HG02623 (cell line): ENCODE data around the gene LTBP1.

Experiments used
- ATAC-seq: cut with Tn5 transposase; IDR thresholded peaks from one replicate; pipeline ENCODE4 v1.9.1; 2021; ENCODE audit warnings: moderate library complexity; ENCODE audit not compliant: unreplicated experiment

Gene LTBP1

DNA sequence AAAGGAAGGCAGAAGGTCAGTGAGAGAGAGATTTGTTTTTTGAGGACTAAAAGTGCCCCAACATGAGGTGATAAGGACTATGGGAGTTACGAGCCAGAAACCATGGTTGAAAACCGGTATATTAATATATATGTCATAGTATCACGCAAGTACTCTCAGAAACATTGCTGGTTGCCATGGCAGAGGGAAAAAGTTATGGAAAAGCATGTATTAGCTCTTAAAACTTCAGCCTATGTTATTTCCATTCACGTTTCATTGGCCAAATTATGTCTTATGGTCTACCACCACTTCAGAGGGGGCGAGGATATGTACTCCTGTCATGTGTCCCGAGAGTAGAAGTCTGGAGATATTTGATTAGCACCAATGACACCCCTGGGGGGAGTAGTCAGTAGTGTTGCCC is 125.9 kb downstream of the LTBP1 start:
- ATAC-seq = no peak

- ATAC-seq = no peak
These were observed 126.3 kb downstream of the LTBP1 start for GRCh38 chr2:33073018-33073417.

DNA sequence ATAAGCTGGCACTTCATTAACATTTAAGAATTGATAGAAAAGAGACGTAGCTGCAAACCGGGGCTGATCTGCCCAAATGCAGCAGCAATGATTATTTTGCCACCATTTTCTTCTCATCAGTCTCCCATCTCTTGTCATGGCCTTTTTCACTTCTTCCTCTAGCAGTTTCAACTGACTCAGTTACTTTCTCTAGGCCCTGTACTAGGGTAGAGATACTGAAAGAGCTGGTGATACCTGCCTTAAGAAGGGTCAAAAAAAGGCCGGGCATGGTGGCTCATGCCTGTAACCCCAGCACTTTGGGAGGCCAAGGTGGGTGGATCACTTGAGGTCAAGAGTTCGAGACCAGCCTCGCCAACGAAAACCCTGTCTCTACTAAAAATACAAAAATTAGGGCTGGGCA is 127.4 kb downstream of the LTBP1 start:
- ATAC-seq = no peak

GRCh38 chr2:33077311-33077710 is 130.6 kb downstream of the LTBP1 start:
- no peak for ATAC-seq

- ATAC-seq = no peak
These were observed 131.1 kb downstream of the LTBP1 start for GRCh38 chr2:33077844-33078243.

- ATAC-seq = no peak
These were observed 134.9 kb downstream of the LTBP1 start for GRCh38 chr2:33081691-33082090.

DNA sequence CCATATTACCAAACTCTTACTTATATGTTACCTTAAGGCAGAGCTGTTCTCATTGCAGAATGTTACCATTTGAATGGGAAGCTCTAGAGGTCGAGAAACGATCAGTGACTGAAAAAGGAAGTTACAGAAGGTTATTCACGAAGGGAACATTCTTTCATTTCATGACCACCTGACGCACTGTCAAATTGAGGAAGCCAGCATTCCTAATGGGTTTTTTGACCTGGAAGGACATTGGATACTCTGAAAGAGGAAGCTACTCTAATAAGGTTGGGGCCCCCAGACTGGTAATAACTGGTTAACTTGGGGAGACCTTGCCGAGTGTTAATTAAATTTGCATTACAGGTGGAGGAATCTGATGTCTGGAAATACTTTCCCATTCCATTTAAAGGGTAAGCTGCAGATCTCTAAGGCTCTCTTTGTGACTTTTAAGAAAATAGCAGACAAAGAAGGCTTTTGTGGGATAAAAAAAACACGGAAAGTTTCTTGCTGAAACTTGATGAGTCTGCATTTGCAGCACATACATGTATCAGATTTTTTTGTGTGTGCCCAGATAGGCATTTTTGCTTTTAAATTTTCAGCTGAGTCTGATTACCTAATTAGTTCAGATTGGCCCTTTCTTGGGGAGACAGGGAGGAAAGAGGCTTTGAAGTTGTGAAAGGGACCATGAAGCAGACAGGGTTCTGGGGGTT is 137.1 kb downstream of the LTBP1 start:
- no peak for ATAC-seq

- no peak for ATAC-seq
These were observed 137.7 kb downstream of the LTBP1 start for GRCh38 chr2:33084433-33084832.

DNA sequence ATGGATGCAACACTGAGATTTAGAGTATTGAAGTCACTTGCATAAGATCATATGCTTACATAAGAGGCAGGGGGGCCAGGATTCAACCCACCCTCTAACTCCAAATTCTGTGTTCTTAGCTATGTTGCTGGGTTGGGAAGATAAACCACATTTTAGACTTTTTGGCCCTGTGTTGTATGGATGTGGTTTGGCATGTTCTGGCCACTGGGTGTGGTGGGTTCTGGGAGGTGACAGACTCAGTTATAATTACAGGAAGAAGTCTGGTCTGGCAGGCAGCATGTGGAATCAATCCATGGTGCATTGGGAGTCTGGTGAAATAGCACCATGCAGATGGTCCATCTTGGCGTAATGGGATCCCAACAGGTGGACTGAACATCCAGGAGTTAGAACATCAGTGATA is 138.9 kb downstream of the LTBP1 start:
- no peak for ATAC-seq

DNA sequence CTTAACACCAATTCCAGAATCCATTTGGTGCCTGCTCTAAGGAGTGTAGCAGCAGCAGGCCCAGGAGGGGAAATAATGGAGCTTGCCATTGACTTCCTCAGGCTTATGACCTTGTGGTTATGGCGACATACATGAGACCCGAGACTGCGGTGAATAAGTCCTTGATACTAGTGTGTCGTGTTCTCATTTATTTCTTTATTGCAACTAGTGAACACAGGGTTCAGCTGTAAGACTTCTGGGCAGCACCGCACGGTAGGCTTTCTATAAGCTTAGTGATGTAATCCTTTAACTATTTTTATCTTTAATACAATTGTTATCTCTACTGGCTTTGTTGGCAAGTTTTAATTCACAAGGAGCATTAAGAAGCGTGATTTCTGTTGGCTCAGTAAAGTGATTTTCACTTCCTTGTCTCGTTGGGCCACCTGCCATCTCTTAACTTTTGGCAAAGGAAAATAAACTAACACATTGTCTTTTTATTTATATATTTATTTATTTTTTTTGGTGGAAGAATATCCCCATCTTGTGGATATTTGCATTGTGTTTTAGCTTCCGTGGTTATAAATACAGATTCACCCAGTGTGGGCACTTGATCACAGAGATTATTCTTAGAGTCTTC is 139.8 kb downstream of the LTBP1 start:
- ATAC-seq = no peak

GRCh38 chr2:33090553-33091134 is 143.9 kb downstream of the LTBP1 start:
- ATAC-seq = no peak

DNA sequence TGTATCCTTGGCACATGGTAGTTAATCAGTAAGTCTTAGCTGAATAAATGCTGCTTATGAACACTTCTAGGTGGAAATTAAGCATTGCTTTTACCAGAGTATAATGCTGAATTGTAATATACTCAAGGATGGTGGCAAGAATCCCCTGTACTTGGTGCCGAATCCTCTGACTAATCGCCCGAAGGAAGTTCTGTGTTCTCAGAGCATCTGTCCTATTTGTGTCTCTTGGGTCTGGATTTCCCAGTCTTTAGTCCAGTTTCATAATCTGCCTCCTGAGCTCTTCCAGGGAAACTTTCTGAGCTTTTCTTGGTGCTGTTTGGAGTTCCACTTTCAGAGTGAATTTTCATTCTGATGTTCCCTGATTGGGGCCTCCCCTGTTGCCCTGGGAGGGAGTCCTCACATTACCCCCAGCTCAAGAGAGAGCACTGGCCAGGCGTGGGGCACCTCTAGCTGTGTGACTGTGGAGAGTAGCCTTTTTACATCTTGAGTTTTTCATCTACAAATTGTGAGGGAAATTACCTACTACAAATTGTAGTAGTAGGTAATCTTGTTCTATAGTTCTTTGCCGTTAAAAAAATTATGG is 144.9 kb downstream of the LTBP1 start:
- ATAC-seq = no peak

GRCh38 chr2:33093283-33093993 is 146.7 kb downstream of the LTBP1 start:
- ATAC-seq = no peak

GRCh38 chr2:33094303-33094702 is 147.6 kb downstream of the LTBP1 start:
- ATAC-seq = no peak

GRCh38 chr2:33099989-33100388 is 153.2 kb downstream of the LTBP1 start:
- ATAC-seq = no peak

- ATAC-seq = no peak
These were observed 154.2 kb downstream of the LTBP1 start for GRCh38 chr2:33100921-33101320.

- no peak for ATAC-seq
These were observed 157.4 kb downstream of the LTBP1 start for GRCh38 chr2:33104052-33104623.

DNA sequence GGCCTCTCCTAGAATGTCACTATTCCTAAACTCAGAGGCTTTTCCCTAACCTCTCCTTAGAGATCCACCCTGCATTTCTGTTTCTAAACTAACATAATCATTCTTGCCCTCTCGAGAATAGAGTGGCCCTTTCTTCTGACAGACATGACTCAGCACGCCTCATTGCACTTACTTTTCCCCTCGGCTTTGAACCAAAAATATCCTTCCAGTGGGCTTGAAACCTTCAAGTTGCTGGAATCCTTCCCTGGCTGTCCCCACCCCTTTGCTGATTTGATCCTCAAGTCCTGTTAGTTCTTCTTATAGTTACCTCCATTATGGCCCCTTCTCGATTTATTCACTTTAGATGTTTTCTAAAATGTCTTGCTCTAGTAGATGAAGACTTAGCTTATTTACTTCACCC is 158.0 kb downstream of the LTBP1 start:
- ATAC-seq = no peak

DNA sequence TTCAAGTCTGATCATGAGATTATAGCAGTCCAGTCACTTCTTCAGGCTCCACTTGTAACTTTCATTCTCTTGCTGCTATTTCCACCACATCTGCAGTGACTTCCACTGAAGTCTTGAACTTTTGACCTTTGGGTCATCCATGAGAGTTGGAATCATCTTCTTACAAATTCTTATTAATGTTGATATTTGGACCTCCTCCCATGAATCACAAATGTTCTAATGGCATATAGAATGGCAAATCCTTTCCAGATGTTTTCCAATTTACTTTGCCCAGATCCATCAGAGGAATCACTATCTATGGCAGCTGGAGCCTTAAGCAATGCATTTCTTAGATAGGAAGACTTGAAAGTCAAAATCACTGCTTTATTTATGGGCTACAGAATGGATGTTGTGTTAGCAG is 159.4 kb downstream of the LTBP1 start:
- no peak for ATAC-seq

GRCh38 chr2:33107690-33108482 is 161.1 kb downstream of the LTBP1 start:
- ATAC-seq = no peak
